Measurements from ENCODE around the gene PTPRM. TPM values are rescaled to one million over a fixed set of nuclear protein-coding genes. Genes with fewer than 3 reads are reported as not detected.
A peak's percentile ranks its signal among the peaks of the same experiment; 100 is the strongest.

The PTPRM gene
- total RNA-seq, 1 donor from 2014 or later = 13.9 TPM

DNA sequence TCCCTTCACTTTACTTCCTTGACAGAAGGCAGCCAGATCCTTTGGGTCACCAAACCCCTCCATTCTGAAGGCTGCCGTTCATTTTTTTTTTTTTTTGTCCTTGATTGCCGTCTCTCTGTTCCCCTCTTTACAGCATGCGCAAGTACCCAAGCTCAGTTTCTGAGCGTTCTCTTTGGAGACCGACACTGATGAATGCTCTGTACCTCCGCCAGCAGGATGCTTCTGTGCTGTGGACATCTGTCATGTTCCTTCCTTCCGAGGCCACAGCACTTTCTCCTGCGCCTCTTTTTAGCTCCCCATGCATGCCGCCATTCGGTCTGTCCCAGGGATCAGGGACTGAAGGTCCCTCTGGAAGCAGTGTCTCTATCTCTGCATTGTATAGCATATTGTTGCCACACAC, 763.5 kb downstream of the PTPRM start:
- H3K4me3 ChIP-seq = no peak overlapping the region
- H2AFZ ChIP-seq (replicated peaks) = no peak overlapping the region
- no peak overlapping the region for H3K4me3 Mint-ChIP-seq
- H3K9me3 ChIP-seq (ENCODE audit: low read depth) = no peaks in the 10 kb centered on the region
- no peak overlapping the region for H3K9ac ChIP-seq
- no peaks in the 10 kb centered on the region for H3K9me3 Mint-ChIP-seq
- no peaks in the 10 kb centered on the region for H3K4me1 Mint-ChIP-seq
- H3K36me3 ChIP-seq = no peaks in the 10 kb centered on the region
- H3F3A ChIP-seq (ENCODE audit: low read depth) = no peaks in the 10 kb centered on the region
- no peaks in the 10 kb centered on the region for H3K79me2 ChIP-seq (ENCODE audit: low read depth)
- H3K27ac Mint-ChIP-seq = no peak overlapping the region
- no peak overlapping the region for H3K27ac ChIP-seq
- H4K20me1 ChIP-seq (ENCODE audit: low read depth) = no peaks in the 10 kb centered on the region
- no peaks in the 10 kb centered on the region for H3K27me3 Mint-ChIP-seq (ENCODE audit: insufficient read depth, low read depth)
- no peaks in the 10 kb centered on the region for H3K36me3 Mint-ChIP-seq
- no peaks in the 10 kb centered on the region for H3K27me3 ChIP-seq
- peaks cover 8% of the 10 kb centered on the region for H3K4me1 ChIP-seq
- TF ChIP-seq EZH2 (IDR thresholded peaks at IDR 0.05) (no peak), EZH2phosphoT487 (IDR thresholded peaks at IDR 0.05) (no peak)
- TF ChIP-seq, protein P1, sequence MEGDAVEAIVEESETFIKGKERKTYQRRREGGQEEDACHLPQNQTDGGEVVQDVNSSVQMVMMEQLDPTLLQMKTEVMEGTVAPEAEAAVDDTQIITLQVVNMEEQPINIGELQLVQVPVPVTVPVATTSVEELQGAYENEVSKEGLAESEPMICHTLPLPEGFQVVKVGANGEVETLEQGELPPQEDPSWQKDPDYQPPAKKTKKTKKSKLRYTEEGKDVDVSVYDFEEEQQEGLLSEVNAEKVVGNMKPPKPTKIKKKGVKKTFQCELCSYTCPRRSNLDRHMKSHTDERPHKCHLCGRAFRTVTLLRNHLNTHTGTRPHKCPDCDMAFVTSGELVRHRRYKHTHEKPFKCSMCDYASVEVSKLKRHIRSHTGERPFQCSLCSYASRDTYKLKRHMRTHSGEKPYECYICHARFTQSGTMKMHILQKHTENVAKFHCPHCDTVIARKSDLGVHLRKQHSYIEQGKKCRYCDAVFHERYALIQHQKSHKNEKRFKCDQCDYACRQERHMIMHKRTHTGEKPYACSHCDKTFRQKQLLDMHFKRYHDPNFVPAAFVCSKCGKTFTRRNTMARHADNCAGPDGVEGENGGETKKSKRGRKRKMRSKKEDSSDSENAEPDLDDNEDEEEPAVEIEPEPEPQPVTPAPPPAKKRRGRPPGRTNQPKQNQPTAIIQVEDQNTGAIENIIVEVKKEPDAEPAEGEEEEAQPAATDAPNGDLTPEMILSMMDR (IDR thresholded peaks at IDR 0.05) = no peak
- no peak for DNase-seq (ENCODE audit: low spot score)
- H3K4me2 ChIP-seq = no peak overlapping the region

DNA sequence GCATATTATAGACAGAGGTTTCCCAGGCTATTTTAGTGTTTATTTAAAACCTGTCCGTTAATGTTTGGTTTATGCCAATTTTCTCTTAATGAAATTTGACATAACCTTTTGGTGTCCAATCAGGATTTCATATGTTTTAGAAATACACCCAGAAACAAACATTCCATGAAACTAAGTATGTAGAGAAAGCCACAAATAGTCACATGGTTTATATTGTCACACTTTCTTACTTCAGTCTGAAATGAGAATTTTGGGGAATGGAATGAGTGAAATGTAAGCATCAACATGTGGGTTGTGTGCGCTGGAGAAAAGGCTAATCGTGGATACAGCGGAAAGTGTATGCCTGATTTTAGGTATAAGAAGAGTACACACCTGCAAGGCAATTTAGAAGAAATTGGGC, 765.2 kb downstream of the PTPRM start:
- Histone ChIP-seq H3K4me3 (no peak overlapping the region), H3K79me2 (ENCODE audit: low read depth) (no peaks in the 10 kb centered on the region), H3K27ac (no peak overlapping the region), H3F3A (ENCODE audit: low read depth) (no peaks in the 10 kb centered on the region), H3K4me1 (peaks cover 8% of the 10 kb centered on the region), H3K9me3 (ENCODE audit: low read depth) (no peaks in the 10 kb centered on the region), H3K9ac (no peak overlapping the region), H2AFZ (replicated peaks) (no peak overlapping the region), H4K20me1 (ENCODE audit: low read depth) (no peaks in the 10 kb centered on the region), H3K36me3 (no peaks in the 10 kb centered on the region), H3K4me2 (no peak overlapping the region), H3K27me3 (no peaks in the 10 kb centered on the region)
- no peak overlapping the region for H3K27ac Mint-ChIP-seq
- H3K4me1 Mint-ChIP-seq = no peaks in the 10 kb centered on the region
- H3K36me3 Mint-ChIP-seq = no peaks in the 10 kb centered on the region
- TF ChIP-seq EZH2 (IDR thresholded peaks at IDR 0.05) (no peak), EZH2phosphoT487 (IDR thresholded peaks at IDR 0.05) (no peak)
- TF ChIP-seq, protein P1 (IDR thresholded peaks at IDR 0.05) = no peak
- no peak for DNase-seq (ENCODE audit: low spot score)
- H3K27me3 Mint-ChIP-seq (ENCODE audit: insufficient read depth, low read depth) = no peaks in the 10 kb centered on the region
- H3K4me3 Mint-ChIP-seq = no peak overlapping the region
- H3K9me3 Mint-ChIP-seq = no peaks in the 10 kb centered on the region

DNA sequence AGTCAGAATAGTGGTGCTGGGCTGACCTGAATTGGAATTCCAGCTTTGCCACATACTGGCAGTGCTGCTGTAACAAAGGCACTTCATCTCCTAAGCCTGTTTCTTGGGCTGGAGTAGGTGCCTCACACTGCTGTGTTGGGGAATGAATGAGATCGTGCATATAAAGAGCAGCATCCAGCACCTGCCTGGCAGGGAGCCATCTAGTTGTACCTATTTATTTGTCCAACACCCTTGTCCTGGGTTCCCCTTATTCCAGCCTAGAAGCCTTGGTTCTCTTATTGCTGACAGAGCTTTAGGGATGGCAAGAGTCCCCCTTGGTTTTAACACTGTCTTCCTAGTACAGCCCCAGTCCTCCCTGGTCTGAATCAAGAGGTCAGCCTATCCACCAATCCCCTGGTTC, 766.8 kb downstream of the PTPRM start:
- no peaks in the 10 kb centered on the region for H3K27me3 ChIP-seq
- H3K27ac Mint-ChIP-seq = peak overlapping the region; percentile 20
- DNase-seq (ENCODE audit: low spot score) = peak; percentile 38
- no peak overlapping the region for H3K4me3 ChIP-seq
- no peak overlapping the region for H3K27ac ChIP-seq
- H3K36me3 ChIP-seq = no peaks in the 10 kb centered on the region
- H3K79me2 ChIP-seq (ENCODE audit: low read depth) = no peaks in the 10 kb centered on the region
- no peaks in the 10 kb centered on the region for H4K20me1 ChIP-seq (ENCODE audit: low read depth)
- no peaks in the 10 kb centered on the region for H3K9me3 ChIP-seq (ENCODE audit: low read depth)
- no peaks in the 10 kb centered on the region for H3F3A ChIP-seq (ENCODE audit: low read depth)
- TF ChIP-seq EZH2phosphoT487 (IDR thresholded peaks at IDR 0.05) (no peak), EZH2 (IDR thresholded peaks at IDR 0.05) (no peak)
- TF ChIP-seq, protein P1 (IDR thresholded peaks at IDR 0.05) = no peak
- no peaks in the 10 kb centered on the region for H3K27me3 Mint-ChIP-seq (ENCODE audit: insufficient read depth, low read depth)
- H3K4me1 Mint-ChIP-seq = peaks cover 4% of the 10 kb centered on the region
- peaks cover 8% of the 10 kb centered on the region for H3K4me1 ChIP-seq
- H3K36me3 Mint-ChIP-seq = no peaks in the 10 kb centered on the region
- no peak overlapping the region for H2AFZ ChIP-seq (replicated peaks)
- no peaks in the 10 kb centered on the region for H3K9me3 Mint-ChIP-seq
- no peak overlapping the region for H3K9ac ChIP-seq
- H3K4me3 Mint-ChIP-seq = no peak overlapping the region
- no peak overlapping the region for H3K4me2 ChIP-seq

Measured in neural progenitor cell (in vitro differentiated cells).